Ureter (tissue), 1 donor: ENCODE measurements around the gene PCDH19. TPM values are rescaled to one million over a fixed set of nuclear protein-coding genes. Genes with fewer than 3 reads are reported as not detected.

Experiments
- DNase-seq: peaks from one replicate; pipeline ENCODE4 v3.0.0-alpha.2; 2020; ENCODE audit warnings: low spot score
- total RNA-seq: library from RNA; stranded (reverse); gene quantifications from one replicate; pipeline ENCODE4 v1.2.4, GENCODE V29; 2023
- donor health status: DM: yes; HTN: yes; CAD: no.

The PCDH19 gene
- total RNA-seq, 1 donor from 2014 or later, result 2.8 TPM

DNA sequence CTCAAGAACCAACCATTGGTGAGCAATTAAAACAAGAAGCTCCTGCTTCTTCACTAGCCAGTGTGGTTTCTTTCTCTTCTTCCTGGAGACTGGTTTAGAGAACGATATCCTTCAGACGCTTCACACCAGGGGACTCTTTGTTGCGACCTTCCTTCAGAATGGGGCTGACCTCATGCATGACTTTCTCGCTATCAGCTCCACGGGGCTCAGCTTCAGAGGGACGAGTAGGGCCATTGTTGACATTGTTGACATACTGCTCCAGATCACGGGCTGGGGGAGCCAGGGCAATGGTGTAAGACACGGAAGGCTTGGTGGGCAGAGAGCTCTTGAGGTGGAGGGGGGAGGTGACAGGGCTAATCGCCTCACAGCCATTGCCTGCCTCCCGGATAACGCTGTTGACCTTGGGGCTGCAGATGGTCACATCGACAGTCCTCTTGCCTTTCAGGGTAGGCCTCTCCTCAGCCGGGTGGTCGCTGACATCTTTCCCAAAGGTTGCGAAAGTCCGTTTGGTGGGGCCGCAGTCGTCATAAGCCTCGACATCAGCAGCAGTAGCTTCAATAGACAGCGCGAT is 113.8 kb downstream of the PCDH19 start:
- no peak for DNase-seq

DNA sequence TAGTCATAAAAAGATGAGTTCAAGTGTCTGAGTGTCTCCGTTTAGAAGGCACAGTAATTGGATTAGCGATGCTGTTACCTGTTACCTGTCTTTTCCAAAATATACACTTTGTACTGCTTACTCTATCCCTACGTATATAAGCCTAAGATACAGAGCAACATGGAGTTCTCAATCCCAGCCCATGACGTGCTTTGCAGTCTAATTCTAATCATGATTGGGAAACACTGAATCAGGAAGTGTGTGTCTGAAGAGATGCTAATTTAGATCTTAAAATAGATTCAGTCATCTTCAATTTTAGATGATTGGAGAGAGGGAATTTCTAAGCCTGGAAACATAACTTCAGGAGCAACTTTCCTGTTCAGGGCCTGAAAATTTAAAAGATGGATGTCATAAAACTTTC is 115.1 kb downstream of the PCDH19 start:
- DNase-seq, result no peak

DNA sequence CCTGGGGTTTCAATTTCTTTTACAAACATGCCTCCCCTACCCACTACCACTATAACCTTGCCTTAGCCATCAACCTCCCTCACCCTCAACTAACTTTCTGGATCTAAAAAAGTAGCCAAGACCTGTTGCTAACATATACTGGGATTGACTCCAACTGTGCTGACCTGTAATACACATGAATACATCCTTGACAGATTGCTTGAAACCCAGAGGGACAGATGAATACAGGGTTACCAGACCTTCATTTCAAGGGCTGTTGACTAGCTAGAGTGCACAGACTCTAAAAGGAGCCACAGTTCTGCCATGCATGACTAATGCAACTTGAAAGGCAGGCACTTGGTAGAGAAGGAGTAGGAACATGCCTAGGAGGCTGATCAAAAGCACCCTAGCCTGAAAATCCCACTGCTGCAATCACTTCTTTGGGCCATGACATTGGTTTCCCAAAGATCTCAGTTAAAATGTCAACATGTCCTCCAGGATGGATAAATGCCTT is 121.0 kb downstream of the PCDH19 start:
- no peak for DNase-seq

DNA sequence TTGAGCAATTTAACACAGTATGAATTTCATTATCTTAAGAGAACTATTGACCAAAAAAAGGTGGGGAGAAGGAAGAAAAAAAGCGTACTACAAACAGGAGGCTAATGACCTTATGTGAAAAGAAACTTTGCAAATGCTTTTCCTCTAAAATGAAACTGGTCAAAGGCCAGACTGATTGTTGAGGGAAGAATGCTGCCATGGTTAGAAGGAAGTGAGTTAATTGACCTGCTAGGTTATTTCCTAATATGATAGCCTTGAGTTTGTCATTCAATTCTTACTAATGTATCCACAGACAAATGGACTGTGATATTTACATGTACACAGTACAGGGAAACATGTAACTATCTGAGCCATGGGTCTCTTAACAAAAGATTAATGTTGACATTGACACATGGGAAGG is 132.8 kb downstream of the PCDH19 start:
- DNase-seq, result no peak

DNA sequence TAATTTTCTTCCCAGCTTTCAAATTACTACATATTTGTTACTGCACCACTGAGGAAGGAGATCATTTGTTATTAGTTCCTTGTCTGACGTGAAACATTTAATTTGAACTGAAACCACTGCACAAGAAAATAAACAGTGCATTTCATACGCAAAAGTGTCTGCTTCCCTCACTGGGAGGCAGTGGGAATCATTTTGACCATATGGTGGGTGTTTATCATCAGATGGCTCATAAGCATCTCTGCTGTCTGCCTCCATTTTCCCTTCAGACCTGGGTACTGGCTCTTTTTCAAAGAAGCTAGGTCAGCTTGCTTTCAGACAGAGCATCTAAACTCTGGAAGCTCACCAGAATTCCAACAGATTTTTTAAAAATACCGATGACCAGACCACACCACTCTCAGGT is 135.2 kb downstream of the PCDH19 start:
- no peak for DNase-seq

- no peak for DNase-seq
Measured at GRCh38 chrX:100265179-100265578, 144.9 kb downstream of the PCDH19 start.

GRCh38 chrX:100264200-100264599 is 145.9 kb downstream of the PCDH19 start:
- no peak for DNase-seq

- no peak for DNase-seq
Measured at GRCh38 chrX:100263650-100264049, 146.4 kb downstream of the PCDH19 start.

DNA sequence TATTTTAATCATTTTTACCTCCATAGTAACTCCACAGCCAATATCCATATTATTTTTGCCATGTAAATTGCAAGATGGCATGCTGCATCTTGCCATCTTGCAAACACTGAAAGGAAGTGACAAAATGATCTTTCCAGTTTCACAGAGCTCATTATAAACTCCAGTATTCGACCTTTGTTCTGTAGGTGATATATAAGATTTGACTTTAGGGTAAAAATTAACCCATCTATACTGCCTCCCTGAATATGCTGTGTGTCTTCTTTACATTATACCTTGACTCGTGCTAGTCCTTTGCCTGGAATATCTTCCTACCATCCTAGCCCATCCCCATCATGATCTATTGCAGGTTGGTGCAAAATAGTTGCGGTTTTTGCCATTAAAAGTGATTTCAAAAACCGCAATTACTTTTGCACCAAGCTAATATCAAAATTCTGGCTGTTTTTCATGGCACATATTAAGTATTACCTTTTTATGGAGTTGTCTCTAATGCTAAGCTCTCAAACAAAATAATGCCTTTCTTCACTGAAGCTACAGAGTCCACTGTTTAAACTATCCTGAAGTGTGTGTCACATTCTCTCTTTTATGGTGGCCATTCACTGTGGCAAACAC is 161.1 kb downstream of the PCDH19 start:
- no peak for DNase-seq

DNA sequence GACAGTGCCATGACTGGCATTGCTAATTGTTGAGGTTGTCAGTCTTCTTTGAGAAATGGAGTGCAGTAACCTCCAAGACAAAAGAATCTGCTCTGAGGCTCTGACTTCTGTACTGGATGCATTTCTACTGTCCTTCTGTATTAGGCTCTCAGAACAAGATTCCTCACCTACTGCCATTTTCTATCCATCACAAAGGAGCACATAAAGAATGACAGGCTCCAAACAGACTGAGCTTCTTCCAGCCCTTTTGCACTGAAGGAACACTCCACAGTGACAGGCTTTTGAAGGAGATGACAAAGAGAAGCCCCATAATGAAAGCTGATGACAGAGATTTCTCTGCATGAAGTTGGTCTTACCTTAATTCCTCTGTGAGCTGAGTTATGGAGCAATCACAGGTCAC is 162.2 kb downstream of the PCDH19 start:
- DNase-seq, result no peak

DNA sequence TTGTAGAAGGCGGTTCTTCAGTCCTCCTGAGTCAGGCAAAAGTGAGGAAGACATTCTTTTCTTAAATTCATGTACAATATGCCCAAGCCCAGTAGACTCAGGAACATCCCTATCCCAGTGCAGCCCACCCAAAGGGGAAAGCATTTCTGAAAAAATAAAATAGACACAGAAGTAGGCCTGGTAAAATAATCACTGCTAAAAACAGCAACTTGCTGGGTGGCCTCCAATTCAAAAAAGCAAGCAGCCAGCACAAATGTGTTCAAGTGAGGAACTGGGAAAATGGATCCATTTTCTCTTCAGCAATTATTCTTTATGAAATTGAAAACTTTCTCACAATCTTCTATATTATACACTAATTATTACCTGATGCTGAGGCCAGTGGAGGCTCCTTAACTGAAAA is 165.4 kb downstream of the PCDH19 start:
- no peak for DNase-seq

Other genes with a start within 250 kb of the PCDH19 start
- not detected for gene TNMD, start 174.7 kb upstream of the PCDH19 start, total RNA-seq
- 115 TPM for gene TSPAN6, start 226.5 kb upstream of the PCDH19 start, total RNA-seq
- gene SRPX2, start 233.9 kb upstream of the PCDH19 start, total RNA-seq, result 89.0 TPM